HG02970 (cell line): ENCODE data around the gene EEIG2.
A peak's percentile ranks its signal among the peaks of the same experiment; 100 is the strongest.
"Not testable (repeated sequence)": the region's sequence is repeated elsewhere in the genome, so short reads cannot be mapped to it uniquely, and the experiment has no call there.

Experiments used
- ATAC-seq: cut with Tn5 transposase; IDR thresholded peaks from one replicate; pipeline ENCODE4 v1.9.1; 2021; ENCODE audit warnings: mild to moderate bottlenecking, moderate library complexity, moderate number of reproducible peaks; ENCODE audit not compliant: unreplicated experiment, low FRiP score

EEIG2 gene

DNA sequence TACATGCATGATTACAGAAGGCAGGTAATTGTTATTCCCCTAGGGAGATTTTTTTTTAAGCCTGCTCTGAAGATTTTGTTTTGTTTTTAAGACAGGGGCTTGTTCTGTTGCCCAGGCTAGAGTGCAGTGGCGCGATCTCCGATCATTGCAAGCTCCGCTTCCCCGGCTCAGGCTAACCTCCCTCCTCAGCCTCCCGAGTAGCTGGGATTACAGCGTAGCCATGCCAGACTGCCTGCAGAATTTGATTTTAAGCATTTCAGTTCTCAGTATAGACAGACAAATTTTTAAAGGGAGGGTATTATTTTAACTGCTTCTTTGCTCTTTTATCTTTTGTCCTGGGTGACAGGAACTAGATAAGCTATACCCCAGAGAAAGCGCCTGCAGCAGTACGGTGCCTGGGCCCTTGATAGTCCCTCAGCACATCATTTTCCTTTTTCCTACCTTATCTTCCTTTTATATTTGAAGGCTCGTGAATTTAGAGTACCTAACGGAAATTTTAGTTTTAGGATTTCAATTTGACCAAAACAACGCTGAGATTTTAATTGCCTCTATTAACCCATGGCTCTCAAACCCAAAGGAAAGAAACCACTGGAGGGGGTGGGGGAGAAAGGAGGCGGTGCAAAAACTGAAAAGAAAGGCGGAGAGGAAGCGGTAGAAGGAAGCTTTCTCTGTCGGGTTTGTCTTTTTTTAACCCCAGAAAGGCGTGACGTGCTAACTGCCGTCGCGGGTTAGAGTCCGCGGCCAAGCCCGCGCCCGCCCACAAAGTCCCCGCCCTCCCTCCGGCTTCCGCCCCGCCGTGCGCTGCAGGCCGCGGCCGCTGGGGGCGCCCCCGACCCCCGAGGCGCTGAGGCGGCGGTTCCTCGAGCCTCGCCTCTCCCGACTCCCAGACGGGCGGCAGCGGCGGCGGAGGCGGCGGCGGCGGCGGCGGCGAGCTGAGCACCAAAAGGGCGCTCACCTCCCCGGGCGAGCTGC is at the start of gene EEIG2:
Gene EEIG2, plus strand, starts transcription at position 886 of the 972 bp plus-strand sequence. CDS start 329 bp downstream, outside the sequence.
- ATAC-seq, result peak; percentile 89

- ATAC-seq, result no peak
Observed at GRCh38 chr1:108511764-108512163, 48.1 kb upstream of the EEIG2 start.

DNA sequence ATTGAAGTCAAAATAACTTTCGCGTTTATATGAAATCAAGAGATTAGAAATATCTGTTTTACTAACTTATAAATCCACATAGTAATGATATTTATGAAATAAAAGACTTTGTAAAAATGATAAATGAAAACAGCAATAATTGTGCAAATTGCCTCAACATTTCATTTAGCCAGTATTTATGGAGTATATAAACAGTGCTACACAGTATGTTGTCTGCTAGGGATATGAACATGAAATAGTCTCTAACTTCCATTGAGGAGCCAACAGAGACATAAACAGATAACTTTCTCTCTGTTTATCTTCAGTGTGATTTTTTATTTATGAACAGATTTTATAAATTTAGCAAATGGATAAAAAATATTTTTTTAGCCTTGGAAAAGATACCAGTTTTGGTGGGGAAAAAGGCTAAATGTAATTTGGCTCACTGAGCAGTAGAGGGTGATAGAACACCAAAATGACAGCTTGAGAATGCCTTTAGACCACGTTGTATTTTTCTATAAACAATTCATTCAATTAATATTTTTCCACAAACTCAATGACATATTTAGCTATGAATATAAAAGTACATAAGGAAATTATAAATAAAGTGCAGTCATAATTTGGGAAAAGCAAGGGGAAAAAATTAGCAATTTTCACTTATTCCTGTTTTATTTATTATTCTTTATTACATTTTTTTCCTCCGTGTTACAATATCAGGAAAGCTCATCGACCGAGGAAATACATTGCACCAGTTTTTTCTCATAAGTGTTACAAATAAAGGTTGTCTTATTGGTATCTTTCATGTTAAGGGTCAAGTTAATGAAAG is 47.5 kb upstream of the EEIG2 start:
- no peak for ATAC-seq

DNA sequence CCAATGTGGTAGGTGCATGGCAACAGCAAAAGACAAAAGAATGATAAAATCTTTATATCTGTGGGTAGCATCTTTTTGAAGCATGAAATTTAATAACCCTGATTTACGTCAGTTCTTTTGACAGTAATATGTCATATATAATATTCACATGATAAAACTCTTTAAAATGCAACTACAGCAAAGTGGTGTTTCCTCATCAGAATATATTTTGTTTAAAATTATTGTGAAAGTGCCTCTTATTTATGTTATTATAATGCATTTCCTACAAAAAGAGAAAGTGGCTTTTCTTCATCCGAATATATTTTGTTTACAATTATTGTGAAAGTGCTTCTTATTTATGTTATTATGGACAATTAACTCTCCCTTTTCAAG is 46.9 kb upstream of the EEIG2 start:
- no peak for ATAC-seq

GRCh38 chr1:108513914-108514313 is 46.0 kb upstream of the EEIG2 start:
- ATAC-seq, result not testable (repeated sequence)

DNA sequence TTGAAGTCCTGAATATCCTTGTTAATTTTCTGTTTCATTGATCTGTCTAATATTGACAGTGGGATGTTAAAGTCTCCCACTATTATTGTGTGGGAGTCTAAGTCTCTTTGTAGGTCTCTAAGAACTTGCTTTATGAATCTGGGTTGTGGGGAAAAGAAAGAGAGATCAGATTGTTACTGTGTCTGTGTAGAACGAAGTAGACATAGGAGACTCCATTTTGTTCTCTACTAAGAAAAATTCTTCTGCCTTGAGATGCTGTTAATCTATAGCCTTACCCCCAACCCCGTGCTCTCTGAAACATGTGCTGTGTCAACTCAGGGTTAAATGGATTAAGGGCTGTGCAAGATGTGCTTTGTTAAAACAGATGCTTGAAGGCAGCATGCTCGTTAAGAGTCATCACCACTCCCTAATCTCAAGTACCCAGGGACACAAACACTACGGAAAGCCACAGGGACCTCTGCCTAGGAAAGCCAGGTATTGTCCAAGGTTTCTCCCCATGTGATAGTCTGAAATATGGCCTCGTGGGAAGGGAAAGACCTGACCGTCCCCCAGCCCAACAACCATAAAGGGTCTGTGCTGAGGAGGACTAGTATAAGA is 42.5 kb upstream of the EEIG2 start:
- not testable (repeated sequence) for ATAC-seq

DNA sequence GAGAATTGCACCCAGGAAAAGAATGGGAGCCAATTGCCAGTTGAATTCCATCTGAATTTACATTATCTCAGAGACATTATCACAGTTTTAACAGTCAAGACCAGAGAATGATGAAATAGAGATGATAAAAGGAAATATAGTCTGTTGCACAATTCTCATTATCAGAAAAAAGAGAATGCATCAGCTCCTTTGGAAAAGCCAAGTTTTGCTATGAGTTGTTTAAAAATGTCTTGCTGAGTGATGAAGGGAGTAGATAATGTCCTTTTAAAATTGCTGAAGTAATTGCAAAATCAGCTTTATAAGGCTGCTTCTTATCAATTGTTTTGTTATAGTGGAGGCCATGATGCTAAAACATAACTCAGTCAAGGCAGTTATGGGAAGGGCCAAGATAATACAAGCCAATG is 37.9 kb upstream of the EEIG2 start:
- ATAC-seq, result no peak

DNA sequence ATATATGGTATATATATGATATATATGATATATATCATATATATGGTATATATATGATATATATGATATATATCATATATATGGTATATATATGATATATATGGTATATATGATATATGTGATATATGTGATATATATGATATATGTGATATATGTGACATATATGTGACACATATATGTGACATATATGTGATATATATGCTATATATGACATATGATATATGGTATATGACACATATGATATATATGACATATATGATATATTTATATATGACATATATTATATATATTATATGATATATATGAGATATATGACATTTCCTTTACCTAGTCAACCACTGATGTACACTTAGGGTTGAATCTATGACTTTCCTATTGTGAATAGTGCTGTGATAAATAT is 36.1 kb upstream of the EEIG2 start:
- ATAC-seq, result no peak

- no peak for ATAC-seq
Observed at GRCh38 chr1:108524676-108525075, 35.2 kb upstream of the EEIG2 start.

DNA sequence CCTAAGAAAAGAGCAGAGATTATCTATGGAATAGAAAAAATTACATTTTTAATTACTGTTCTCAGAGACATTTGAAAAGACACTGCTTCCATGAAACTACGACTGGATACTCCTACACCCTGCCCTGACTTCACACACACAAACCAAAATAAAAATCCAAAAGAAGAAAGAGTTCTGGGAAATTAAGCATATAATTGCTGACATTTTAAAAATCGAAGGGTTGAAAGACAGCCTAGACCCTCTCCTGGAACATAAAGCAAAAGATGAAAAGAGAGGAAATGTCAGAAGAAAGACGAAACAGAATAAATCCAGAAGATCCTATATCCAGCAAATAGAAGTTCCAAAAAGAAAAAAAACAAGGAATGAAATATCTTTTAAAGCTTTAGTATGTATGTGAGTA is 32.8 kb upstream of the EEIG2 start:
- ATAC-seq, result no peak

DNA sequence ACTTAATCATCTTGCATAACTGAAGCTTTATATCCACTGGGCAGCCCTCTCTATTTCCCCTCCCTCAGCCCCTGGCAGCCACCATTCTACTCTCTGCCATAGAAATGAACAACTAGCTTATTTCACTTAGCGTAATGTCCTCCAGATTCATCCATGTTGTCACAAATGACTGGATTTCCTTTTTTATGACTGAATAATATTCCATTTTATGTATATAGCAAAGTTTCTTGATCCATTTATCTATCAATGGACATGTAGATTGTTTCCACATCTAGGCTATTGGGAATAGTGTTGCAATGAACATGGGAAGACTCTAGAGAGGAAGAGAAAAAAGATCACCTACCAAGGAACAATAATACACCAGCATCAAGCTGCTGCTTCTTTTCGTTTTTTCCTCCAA is 32.1 kb upstream of the EEIG2 start:
- no peak for ATAC-seq

- ATAC-seq, result no peak
Observed at GRCh38 chr1:108531444-108531843, 28.5 kb upstream of the EEIG2 start.

- ATAC-seq, result no peak
Observed at GRCh38 chr1:108532730-108533129, 27.2 kb upstream of the EEIG2 start.

GRCh38 chr1:108533351-108534083 is 26.4 kb upstream of the EEIG2 start:
- ATAC-seq, result no peak

GRCh38 chr1:108534759-108535158 is 25.1 kb upstream of the EEIG2 start:
- no peak for ATAC-seq

DNA sequence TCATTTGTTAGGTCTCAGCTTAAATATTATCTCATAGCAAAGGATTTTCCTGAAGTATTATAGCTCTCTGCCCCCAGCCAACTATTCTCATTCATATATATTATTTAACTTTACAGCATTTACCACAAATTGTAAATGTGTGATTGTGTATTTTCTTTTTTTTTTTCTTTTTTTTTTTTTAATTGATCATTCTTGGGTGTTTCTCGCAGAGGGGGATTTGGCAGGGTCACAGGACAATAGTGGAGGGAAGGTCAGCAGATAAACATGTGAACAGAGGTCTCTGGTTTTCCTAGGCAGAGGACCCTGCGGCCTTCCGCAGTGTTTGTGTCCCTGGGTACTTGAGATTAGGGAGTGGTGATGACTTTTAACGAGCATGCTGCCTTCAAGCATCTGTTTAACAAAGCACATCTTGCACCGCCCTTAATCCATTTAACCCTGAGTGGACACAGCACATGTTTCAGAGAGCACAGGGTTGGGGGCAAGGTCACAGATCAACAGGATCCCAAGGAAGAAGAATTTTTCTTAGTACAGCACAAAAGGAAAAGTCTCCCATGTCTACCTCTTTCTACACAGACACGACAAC is 24.5 kb upstream of the EEIG2 start:
- ATAC-seq, result not testable (repeated sequence)

DNA sequence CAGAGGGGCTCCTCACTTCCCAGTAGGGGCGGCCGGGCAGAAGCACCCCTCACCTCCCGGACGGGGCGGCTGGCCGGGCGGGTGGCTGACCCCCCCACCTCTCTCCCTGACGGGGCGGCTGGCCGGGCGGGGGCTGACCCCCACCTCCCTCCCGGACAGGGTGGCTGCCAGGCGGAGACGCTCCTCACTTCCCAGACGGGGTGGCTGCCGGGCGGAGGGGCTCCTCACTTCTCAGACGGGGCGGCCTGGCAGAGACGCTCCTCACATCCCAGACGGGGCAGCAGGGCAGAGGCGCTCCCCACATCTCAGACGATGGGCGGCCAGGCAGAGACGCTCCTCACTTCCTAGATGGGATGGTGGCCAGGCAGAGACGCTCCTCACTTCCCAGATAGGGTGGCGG is 23.9 kb upstream of the EEIG2 start:
- ATAC-seq, result not testable (repeated sequence)

- not testable (repeated sequence) for ATAC-seq
Observed at GRCh38 chr1:108536791-108537190, 23.1 kb upstream of the EEIG2 start.

GRCh38 chr1:108537976-108538375 is 21.9 kb upstream of the EEIG2 start:
- no peak for ATAC-seq

DNA sequence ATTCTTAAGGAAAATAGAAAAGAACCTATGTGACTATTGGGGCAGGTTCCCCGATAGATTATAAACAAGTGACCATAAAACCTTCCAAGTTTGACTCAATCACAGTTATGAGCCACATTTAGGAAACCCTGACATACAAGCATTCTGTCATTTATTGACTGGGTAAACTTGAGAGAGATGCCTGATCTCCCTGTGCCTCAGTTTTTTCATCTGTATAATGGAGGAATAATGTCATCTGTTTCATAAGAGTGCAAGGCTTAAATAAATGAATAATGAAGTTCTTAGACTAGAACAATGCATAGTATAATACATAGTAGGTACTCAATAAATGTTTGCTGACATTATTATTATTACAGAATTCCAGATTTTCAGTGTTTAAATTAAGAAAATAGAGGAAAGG is 18.9 kb upstream of the EEIG2 start:
- ATAC-seq, result no peak
